ENCODE measurements around the gene FNDC3B.
A peak's percentile ranks its signal among the peaks of the same experiment; 100 is the strongest.

Gene FNDC3B

GRCh38 chr3:172313671-172314070, 274.3 kb downstream of the FNDC3B start:
- DNase-seq (ENCODE audit: low read depth): no peak

DNA sequence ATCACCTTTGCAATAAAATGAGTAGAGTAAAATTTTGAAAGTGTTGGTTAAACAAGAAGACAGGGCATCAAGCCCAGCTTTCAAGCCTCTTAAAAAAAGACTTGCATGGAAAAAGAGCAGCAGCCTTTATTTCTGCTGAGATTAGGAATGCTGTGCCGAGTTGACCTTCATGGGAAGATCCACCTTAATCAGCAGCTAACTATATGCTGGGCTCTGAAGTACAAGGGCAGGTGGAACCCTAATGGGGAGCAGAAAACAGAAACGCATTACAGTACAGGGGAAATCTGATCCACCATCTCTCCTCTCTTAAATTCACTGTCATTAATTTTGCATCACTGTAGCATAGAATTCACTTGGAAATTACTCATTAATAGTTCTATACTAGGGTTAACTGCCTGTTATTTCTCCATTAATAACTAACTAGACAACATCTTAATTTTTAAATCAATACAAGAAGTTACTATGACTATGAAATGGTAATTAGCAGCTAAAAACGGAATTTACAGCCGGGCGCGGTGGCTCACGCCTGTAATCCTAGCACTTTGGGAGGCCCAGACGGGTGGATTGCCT, 275.3 kb downstream of the FNDC3B start:
- DNase-seq (ENCODE audit: low read depth): no peak

- no peak for DNase-seq (ENCODE audit: low read depth)
Observed at GRCh38 chr3:172315401-172316091, 276.2 kb downstream of the FNDC3B start.

DNA sequence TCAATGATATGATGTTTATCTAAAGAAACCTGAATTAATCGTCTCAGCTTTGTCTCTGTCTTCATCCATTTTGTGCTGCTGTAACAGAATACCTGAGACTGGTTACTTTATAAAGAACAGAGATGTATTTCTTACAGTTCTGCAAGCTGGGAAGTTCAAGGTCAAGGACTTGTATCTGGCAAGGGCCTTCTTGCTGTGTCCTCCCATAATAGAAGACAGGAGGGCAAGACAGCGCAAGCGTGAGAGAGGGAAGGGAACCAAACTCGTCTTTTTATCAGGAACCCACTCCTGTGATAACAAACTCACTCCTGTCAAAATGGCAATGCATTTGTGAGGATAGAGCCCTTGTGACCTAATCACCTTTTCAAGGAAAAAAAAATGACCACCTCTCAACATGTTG, 277.4 kb downstream of the FNDC3B start:
- DNase-seq (ENCODE audit: low read depth): no peak

GRCh38 chr3:172317481-172317880, 278.1 kb downstream of the FNDC3B start:
- no peak for DNase-seq (ENCODE audit: low read depth)

GRCh38 chr3:172317984-172318383, 278.6 kb downstream of the FNDC3B start:
- no peak for DNase-seq (ENCODE audit: low read depth)

- no peak for DNase-seq (ENCODE audit: low read depth)
Observed at GRCh38 chr3:172319595-172319994, 280.2 kb downstream of the FNDC3B start.

- no peak for DNase-seq (ENCODE audit: low read depth)
Observed at GRCh38 chr3:172320468-172320867, 281.1 kb downstream of the FNDC3B start.

DNA sequence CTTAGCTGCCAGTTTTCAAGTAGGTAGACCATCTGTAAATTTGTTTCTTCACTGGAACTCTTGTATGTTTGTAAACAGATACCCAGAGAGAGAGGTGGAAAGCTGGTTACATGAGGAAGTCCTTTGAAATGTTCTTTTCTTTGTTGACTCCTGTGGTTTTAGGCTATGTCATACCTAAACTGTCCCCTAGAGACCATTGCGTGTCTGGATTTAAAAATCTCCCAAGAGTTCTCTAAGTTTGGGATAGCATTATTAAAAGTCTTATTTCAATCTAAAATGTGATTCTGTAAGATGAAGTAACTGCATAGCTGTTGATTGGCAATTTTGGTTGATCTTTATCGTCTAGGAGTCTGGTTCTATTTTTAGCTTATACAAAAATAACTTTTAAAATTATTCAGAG, 281.7 kb downstream of the FNDC3B start:
- no peak for DNase-seq (ENCODE audit: low read depth)

GRCh38 chr3:172323894-172324610, 284.7 kb downstream of the FNDC3B start:
- DNase-seq (ENCODE audit: low read depth): no peak

DNA sequence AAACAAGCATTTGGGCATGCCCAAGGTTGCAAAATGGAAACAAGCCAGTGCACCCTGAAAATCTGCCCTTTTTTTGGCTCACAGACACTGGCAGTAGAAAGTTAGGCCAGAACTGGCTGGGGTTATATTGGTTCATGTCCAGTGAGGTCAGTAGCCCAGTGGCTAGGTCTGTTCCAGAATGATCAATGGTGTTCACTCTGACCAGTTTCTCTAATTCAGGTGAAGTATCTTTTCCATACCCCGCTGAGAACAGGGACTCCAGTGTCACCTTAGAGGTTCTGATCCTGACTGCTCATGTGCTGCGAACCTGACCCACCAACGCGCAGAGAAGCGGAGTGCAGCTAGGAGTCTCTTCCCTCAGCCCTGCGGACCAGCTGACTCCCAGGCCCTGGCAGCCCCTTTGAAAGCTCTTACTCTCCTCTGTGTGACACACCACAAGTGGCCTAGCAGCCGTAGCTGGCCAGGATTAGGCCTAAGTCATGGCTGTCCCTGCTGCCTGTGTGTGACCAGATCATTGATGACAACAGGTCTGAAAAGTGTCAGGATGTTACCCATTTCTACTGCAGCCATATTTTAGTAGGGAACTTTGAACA, 285.3 kb downstream of the FNDC3B start:
- no peak for DNase-seq (ENCODE audit: low read depth)

- DNase-seq (ENCODE audit: low read depth): no peak
Observed at GRCh38 chr3:172325461-172325860, 286.1 kb downstream of the FNDC3B start.

DNA sequence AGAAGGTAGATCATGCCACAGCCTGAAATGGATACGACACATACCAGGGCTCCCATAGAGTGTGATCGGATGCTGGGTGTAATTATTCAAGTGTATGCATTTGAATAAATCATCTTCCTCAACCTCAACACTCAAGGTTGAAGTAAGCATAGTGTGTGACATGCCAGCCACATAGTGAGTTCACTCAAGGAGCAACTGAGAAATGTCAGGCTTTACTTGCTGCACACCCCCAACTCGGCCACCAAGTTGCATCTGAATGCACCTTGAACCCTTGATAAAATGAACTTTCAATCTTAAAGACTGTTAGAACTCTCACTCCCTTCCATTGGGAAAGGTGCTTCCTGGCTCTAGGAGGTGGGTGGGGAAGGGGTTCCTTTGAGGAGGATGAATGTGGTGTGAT, 287.6 kb downstream of the FNDC3B start:
- DNase-seq (ENCODE audit: low read depth): no peak

DNA sequence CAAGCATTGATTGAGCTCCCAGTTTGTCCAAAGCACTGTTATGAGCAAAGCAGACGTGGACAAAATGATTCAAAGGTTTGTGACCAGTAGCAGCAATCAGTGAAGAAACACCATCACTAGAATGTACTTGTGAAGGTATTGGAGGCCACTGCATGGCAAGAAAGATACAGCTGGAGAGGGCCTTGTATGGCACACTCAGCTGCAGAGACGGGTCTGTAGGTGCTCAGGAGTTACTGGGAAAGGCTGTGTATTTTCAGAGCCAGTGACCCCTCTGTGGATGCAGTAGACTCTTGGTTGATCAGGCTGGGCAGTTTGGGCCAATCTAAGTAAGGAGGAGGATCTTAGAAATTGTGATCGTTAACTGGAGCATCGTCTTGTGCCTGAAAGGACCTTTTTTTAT, 288.9 kb downstream of the FNDC3B start:
- DNase-seq (ENCODE audit: low read depth): no peak

DNA sequence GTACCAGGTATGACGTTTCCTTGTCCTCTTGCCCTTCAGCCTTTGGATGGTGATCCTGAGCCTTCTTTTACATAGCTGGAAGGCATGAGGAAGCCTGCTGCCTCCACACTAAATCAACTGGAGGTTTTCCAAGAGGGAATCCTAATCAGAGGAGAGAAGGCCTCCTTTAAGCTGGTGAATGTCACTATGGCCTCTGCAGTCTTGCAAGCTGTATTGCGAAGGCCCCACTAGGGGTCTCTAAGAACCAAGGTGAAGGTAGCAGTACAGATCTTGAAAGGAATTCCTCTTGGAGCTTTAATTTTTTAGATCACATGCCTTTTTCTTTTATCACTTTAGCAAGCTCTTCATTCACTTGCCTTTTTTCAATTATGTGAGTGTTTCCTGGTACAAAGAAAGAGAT, 289.7 kb downstream of the FNDC3B start:
- no peak for DNase-seq (ENCODE audit: low read depth)

- DNase-seq (ENCODE audit: low read depth): no peak
Observed at GRCh38 chr3:172330413-172330812, 291.0 kb downstream of the FNDC3B start.

DNA sequence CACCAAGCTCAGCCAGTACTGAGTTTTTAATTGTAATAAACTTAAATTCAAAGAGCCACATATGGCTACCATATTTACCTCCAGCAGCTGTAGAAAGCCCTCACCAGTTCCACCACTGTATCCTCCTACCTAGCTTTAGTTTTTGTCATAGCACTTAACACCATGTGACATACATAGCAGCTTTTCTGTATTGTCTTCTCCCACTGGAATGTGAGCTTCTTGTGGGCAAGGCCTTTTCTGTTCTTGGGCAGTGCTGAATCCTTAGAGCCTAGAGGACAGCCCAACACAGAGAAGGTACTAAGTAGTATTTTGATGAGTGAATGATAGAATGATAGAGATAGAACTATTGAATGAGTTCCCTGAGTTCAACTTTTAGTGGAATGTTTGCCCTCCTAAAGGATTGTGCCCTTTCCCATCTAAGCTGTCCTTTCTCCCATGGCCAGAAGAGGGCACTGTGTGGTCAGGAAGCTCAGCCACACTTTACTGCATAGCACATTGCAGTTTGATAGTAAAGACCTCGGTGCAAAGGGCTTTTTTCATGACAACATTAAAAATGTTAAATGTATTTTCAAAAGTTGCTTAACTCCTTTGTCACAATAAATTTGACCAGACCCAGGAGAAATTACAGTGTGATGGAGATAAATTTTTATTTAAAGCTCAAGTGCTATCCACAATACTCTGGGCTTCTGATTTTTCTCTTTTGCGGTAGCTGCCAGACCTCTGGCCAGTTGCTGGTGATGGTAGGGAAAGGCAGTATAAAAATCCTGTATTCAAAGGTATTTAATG, 293.1 kb downstream of the FNDC3B start:
- DNase-seq (ENCODE audit: low read depth): peak; percentile 25

GRCh38 chr3:172333042-172333377, 293.6 kb downstream of the FNDC3B start:
- DNase-seq (ENCODE audit: low read depth): no peak

- DNase-seq (ENCODE audit: low read depth): no peak
Observed at GRCh38 chr3:172333692-172334457, 294.5 kb downstream of the FNDC3B start.

DNA sequence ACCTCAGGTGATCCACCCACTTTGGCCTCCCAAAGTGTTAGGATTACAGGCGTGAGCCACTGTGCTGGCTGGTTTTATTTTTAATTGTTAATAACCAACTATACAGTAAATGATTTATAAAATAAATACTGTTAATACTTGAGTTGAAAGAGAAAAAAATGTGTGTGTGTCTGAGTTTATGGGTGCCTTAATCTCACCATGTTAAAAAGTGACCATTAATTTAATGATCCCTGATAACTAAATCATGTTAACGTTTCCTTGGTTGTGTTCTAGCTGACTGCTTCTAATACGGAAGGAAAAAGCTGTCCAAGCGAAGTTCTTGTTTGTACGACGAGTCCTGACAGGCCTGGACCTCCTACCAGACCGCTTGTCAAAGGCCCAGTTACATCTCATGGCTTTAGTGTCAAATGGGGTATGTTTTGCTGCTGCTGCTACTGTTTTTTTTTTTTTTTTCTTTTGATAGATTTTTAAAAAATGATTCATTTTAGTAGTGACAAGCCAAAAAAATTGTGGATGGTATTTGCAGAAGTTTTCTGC, 295.4 kb downstream of the FNDC3B start:
- DNase-seq (ENCODE audit: low read depth): no peak

DNA sequence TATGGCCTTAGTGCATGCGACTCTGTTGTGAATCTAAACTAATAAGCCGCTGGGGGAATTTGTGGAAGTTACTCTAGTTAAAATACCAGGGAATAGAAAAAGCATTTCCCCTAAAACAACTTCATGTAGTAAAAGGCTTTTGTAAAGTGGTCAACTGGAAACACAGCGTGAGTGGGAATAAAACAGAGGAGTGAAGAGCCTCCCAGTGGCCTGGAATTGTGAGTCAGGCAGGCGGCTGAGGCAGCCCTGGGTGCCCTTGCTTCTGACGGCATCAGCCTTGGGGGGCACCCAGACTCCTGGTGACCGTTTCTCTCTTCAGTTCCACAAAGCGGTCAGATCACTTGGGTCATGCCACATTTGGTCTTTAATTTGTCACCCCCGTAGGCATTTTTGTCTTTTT, 300.5 kb downstream of the FNDC3B start:
- DNase-seq (ENCODE audit: low read depth): no peak

Data from activated T-helper 9 cell treated with anti-CD3 and anti-CD28 coated beads, Interleukin-2, amount 50 U/mL, for 16 hours (primary cell).